Kidney epithelial cell (primary cell): ENCODE data around the gene ARHGAP33. TPM values are rescaled to one million over a fixed set of nuclear protein-coding genes. Genes with fewer than 3 reads are reported as not detected.

ENCODE experiments used
- DNase-seq: peaks from one replicate; pipeline ENCODE4 v3.0.0-alpha.2; 2010; ENCODE audit warnings: low read depth
- H3K27me3 ChIP-seq: 2 replicates; pipeline ENCODE4 v1.6.0; 2011; ENCODE audit warnings: low read length; ENCODE audit not compliant: control insufficient read depth, insufficient read depth
- H3K36me3 ChIP-seq: 2 replicates; pipeline ENCODE4 v1.5.1; 2011; ENCODE audit warnings: low read length; ENCODE audit not compliant: control insufficient read depth, insufficient read depth
- H3K4me3 ChIP-seq: 2 replicates; pipeline ENCODE4 v1.5.1; 2011; ENCODE audit warnings: low read depth, mild to moderate bottlenecking, control low read depth, low read length
- CTCF ChIP-seq: IDR thresholded peaks from 2 replicates; pipeline ENCODE4 v1.5.1; 2011; ENCODE audit warnings: mild to moderate bottlenecking, moderate library complexity, low read length, control low read depth, inconsistent platforms; ENCODE audit not compliant: insufficient read depth, poor library complexity, severe bottlenecking
- total RNA-seq: library from RNA; depleted of rRNA; stranded (reverse); fragments of >200 nt; gene quantifications from 2 replicates; pipeline ENCODE4 v1.2.3, GENCODE V29; 2015

The ARHGAP33 gene
- total RNA-seq, 1 donor from 2014 or later, result 2.8 TPM

GRCh38 chr19:35733180-35734125 is 41.9 kb upstream of the ARHGAP33 start:
- Histone ChIP-seq H3K27me3 (no peaks in the 10 kb centered on the region), H3K4me3 (no peak overlapping the region), H3K36me3 (peaks cover 5% of the 10 kb centered on the region)
- TF ChIP-seq CTCF, result no peak
- DNase-seq, result no peak

GRCh38 chr19:35734273-35734672 is 41.1 kb upstream of the ARHGAP33 start:
- no peak for TF ChIP-seq CTCF
- DNase-seq, result no peak
- peaks cover 5% of the 10 kb centered on the region for H3K36me3 ChIP-seq
- no peaks in the 10 kb centered on the region for H3K27me3 ChIP-seq
- no peak overlapping the region for H3K4me3 ChIP-seq

GRCh38 chr19:35734889-35735288 is 40.5 kb upstream of the ARHGAP33 start:
- Histone ChIP-seq H3K27me3 (no peaks in the 10 kb centered on the region), H3K36me3 (peaks cover 5% of the 10 kb centered on the region), H3K4me3 (no peak overlapping the region)
- no peak for TF ChIP-seq CTCF
- DNase-seq, result no peak

GRCh38 chr19:35736913-35737886 is 38.2 kb upstream of the ARHGAP33 start:
- no peaks in the 10 kb centered on the region for H3K36me3 ChIP-seq
- no peak overlapping the region for H3K4me3 ChIP-seq
- TF ChIP-seq CTCF, result peak; percentile 3
- no peak for DNase-seq
- no peaks in the 10 kb centered on the region for H3K27me3 ChIP-seq

- Histone ChIP-seq H3K36me3 (no peaks in the 10 kb centered on the region), H3K27me3 (no peaks in the 10 kb centered on the region), H3K4me3 (no peak overlapping the region)
- no peak for DNase-seq
- no peak for TF ChIP-seq CTCF
These were observed 37.1 kb upstream of the ARHGAP33 start for GRCh38 chr19:35738021-35738886.
